LNCAP (cell line): ENCODE results near the gene PIP4K2B.

Experiments
- TF ChIP-seq, protein P1 (sequence below): fragments of 450-650 bp; IDR thresholded peaks from 2 replicates; pipeline ENCODE4 v1.5.1; 2017; ENCODE audit warnings: mild to moderate bottlenecking

Gene PIP4K2B

DNA sequence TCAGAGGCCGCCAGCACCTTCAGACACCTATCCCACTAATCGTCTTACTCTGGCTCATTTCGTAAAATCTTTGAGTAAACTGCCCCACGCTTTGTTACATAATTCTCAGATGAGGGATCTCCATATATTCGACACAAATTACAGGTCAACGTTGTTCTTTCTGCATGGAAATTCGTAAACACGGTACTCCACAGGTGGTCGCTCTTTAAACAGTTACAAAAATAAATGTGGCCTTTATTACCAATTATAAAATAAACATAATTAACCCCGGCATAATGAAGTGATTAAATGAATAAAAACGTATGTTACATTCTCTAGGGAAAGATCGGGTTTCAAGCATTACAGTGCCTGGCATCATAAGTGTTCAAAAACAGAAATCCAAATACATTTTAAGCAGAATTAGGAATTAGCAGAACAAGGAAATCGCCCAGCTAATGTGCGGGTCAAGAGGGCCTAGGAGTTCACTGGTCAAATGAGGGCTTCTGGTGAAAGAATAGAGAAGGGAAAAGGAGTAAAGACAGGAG, 943 bp upstream of the PIP4K2B start:
- TF ChIP-seq, protein P1, sequence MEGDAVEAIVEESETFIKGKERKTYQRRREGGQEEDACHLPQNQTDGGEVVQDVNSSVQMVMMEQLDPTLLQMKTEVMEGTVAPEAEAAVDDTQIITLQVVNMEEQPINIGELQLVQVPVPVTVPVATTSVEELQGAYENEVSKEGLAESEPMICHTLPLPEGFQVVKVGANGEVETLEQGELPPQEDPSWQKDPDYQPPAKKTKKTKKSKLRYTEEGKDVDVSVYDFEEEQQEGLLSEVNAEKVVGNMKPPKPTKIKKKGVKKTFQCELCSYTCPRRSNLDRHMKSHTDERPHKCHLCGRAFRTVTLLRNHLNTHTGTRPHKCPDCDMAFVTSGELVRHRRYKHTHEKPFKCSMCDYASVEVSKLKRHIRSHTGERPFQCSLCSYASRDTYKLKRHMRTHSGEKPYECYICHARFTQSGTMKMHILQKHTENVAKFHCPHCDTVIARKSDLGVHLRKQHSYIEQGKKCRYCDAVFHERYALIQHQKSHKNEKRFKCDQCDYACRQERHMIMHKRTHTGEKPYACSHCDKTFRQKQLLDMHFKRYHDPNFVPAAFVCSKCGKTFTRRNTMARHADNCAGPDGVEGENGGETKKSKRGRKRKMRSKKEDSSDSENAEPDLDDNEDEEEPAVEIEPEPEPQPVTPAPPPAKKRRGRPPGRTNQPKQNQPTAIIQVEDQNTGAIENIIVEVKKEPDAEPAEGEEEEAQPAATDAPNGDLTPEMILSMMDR: no peak

DNA sequence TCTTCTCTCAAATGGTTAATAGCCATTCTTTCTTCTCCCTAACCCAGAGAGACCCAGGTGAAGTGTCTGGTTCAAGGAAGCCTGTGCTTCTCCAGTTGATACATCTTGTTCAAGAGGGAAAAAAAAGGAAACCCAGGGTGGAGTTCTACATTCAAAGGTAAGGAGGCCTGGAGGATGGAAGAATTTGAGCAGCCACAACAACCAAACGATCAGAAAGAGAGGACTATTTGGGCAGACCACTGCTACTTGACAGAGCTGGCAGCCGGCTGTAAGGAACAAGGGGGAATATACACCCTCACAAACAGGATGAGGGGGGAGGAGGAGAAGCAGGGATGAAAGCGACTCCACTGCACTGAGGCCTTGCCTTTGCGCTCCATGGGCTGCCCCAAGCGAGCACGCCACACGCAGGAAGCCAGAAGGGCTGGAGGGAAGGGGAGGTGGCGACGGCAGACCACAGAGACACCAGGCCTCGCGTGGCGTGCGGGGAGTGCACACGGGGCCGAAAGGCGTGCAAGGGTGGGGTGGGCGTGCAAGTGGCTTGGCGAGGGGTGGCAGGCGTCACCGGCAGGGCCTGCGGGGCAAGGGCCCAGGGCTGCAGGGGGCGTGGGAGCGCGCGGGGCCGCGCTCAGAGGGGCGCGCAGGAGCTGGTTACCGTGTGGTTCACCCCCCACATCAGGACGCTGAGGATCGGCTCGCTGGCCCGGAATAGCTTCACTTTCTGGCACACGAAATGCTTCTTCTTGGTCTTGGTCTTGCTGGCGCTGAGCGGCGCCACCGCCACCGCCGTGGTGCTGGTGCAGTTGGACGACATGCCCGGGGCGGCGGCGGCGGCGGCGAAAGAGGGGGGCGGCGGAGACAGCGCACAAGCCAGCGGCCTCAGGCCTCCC, 499 bp downstream of the PIP4K2B start:
- TF ChIP-seq, protein P1: no peak

DNA sequence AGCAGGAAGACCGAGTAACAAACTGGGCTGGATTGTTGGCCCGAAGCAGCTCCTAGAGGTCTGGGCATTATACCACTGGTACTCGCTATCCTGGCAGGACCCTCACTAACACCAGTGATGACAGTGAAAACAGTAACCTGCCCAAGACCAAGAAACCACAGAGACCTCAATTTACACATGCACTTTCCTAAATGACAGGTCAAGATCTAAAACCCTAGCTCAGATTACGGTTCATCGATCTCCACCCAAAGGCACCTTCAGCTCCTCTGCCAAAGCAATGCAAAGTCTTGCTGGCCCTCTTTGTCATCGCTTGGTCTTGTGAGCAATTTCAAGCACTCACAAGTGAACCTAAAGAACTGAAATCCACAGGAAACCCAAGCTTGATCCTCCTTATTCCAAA, 1.5 kb downstream of the PIP4K2B start:
- TF ChIP-seq, protein P1: no peak

DNA sequence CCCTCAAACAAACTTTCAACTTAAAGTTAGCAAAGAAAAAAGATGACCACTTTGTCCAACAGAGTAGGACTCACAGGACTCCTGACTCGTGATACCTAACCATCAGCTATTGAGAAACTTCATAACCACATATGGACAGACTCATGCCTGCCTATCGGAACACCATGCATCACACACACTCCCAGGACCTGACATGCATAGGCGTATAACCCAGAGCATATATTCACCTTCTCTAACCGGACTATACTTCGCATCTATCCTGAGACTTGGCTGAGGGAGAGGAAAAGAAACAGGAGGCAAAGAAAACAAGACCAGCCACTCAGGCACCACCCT, 2.2 kb downstream of the PIP4K2B start:
- TF ChIP-seq, protein P1: no peak

DNA sequence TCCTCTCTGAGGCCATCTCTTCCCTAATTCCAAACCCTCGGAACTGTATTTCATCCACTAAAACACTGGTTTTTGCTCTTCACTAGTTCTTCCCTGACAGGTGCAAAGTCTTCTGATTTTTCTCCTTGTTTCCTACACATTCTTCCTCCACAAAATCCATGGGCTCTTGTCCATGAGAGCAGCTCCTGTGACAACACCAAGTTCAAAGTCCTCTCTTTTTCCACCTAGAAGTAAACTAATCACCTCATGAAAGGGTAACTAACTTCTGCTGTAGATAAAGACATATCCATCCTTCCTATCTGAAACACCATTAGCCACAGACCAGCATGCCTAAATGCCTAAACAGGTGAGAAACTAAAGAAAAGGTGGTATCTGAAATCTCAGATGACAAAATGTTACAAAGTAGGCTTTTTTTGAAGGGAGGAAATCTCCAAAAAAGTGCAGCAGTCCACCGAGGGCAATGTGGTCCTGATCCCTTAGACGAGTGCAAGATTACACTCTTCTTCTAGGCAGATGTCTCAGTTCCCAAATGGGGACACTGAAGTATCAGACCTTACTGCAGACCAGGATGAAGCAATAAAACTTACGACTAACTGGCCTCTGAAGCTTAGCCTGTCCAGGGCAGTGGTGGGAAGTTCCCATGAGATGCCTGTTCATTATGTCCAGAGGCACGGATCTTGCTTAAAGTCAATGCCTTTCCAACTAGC, 2.8 kb downstream of the PIP4K2B start:
- TF ChIP-seq, protein P1: no peak

DNA sequence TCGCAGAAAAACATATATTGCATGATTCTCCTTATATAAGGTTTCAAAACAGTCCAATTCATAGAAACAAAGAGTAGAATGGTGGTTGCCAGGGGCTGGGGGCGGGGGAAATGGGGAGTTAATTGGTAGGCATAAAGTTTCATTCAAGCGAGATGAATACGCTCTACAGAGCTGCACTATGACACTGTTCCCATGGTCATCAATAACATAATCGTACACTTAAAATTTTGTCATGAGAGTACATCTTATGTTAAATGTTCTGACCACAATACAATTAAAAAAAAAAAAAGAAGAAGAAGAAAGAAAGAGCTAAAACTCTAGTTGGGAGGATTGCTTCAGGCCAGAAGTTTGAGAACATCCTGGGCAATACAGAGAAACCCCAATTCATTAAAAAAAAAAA, 5.1 kb downstream of the PIP4K2B start:
- TF ChIP-seq, protein P1: no peak

DNA sequence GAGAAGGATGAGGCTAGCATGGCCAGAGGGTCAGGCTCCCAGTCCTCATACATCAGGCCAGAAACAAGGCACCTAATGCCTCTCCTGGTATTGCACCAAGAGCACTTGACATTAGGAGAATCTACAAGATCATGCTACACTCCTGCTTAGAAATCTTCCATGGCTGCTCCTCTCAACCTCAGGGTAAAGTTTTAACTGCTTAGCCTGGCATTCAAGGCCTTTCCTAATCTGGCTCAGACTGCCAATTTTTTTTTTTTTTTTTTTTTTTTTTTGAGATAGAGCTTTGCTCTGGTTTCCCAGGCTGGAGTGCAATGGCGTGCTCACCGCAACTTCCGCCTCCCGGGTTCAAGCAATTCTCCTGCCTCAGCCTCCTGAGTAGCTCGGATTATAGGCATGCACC, 8.2 kb downstream of the PIP4K2B start:
- TF ChIP-seq, protein P1: no peak
